GM21381 (cell line): ENCODE data around the gene HCFC1R1.
"Not testable (repeated sequence)": the region's sequence is repeated elsewhere in the genome, so short reads cannot be mapped to it uniquely, and the experiment has no call there.

Experiments used
- ATAC-seq: cut with Tn5 transposase; IDR thresholded peaks from one replicate; pipeline ENCODE4 v1.9.1; 2021; ENCODE audit warnings: mild to moderate bottlenecking, moderate library complexity; ENCODE audit not compliant: unreplicated experiment

Gene HCFC1R1

DNA sequence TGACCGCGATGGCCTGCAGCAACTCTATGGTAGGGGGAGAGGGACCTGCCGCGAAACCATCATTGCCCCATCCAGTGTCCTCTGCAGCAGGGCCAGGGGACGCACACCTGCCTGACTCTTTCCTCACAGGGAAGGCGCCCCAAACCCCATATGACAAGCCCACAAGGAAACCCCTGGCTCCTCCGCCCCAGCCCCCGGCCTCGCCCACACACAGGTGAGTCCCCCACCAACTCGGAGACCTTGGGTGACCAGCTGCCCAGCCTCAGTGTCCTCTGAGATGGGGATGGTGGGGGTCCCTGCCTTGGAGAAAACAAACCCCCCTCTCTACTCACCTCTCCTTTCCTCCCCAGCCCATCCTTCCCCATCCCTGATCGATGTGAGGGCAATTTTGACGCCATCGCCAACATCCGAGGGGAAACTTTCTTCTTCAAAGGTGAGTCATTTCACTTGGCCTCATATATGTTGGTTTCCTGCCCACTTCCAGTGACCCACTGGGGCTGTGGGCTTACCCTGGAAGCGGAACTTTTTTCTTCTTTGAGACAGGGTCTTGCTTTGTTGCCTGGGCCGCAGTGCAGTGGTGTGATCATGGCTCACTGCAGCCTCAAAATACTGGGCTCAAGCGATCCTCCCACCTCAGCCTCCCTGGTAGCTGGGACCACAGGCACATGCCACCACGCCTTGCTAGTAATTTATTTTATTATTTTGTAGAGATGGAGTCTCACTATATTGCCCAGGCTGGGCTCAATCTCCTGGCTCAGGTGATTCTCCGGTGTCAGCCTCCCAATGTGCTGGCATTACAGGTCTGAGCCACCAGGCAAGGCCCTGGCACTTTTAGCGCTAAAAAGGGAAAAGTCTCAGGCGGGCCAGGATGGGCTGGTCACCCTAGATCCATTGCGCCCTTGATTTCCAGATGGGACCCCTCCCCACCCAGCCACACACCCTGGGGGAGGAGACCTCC, 33.7 kb upstream of the HCFC1R1 start:
- no peak for ATAC-seq

GRCh38 chr16:3056336-3057180, 32.8 kb upstream of the HCFC1R1 start:
- ATAC-seq: no peak

DNA sequence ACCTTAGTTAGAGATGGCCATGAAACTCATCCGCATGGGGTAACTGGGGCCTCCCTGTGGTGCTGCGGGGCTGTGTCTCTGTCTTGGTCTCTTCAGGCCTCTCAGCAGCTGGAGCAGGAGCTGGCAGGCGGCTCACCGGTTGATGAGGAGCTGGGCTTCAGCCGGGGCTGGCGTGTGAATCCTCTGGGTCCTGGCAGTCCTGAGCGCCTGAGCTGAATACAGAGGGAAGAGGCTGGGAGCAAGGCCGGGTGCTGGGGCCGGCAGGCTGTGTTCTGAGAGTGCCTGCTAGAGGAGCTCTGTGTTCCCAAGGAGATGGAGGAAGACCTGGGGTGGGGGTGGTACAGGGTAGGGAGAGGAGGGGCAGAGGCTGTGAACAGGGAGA, 32.0 kb upstream of the HCFC1R1 start:
- not testable (repeated sequence) for ATAC-seq

GRCh38 chr16:3054965-3055733, 31.4 kb upstream of the HCFC1R1 start:
- ATAC-seq: no peak

- ATAC-seq: not testable (repeated sequence)
These were observed 29.6 kb upstream of the HCFC1R1 start for GRCh38 chr16:3053330-3053710.

GRCh38 chr16:3052571-3053329, 29.0 kb upstream of the HCFC1R1 start:
- ATAC-seq: not testable (repeated sequence)

- no peak for ATAC-seq
These were observed 27.8 kb upstream of the HCFC1R1 start for GRCh38 chr16:3051494-3051893.

GRCh38 chr16:3051009-3051408, 27.3 kb upstream of the HCFC1R1 start:
- no peak for ATAC-seq

DNA sequence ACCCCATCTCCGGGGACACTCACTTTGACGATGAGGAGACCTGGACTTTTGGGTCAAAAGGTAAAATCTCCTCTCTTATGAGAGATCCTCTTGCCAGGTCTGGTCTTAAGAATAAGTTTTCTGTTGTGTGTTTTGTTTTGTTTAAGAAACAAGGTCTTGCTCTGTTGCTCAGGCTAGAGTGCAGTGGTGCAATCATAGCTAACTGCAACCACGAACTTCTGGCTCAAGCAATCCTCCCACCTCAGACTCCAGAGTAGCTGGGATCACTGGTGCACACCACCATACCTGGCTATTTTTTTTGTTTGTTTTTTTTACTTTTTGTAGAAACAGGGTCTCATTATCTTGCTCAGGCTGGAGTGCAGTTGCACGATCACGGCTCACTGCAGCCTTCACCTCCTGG, 26.7 kb upstream of the HCFC1R1 start:
- ATAC-seq: no peak

- ATAC-seq: no peak
These were observed 26.3 kb upstream of the HCFC1R1 start for GRCh38 chr16:3049921-3050481.

- ATAC-seq: no peak
These were observed 23.6 kb upstream of the HCFC1R1 start for GRCh38 chr16:3047387-3047720.

DNA sequence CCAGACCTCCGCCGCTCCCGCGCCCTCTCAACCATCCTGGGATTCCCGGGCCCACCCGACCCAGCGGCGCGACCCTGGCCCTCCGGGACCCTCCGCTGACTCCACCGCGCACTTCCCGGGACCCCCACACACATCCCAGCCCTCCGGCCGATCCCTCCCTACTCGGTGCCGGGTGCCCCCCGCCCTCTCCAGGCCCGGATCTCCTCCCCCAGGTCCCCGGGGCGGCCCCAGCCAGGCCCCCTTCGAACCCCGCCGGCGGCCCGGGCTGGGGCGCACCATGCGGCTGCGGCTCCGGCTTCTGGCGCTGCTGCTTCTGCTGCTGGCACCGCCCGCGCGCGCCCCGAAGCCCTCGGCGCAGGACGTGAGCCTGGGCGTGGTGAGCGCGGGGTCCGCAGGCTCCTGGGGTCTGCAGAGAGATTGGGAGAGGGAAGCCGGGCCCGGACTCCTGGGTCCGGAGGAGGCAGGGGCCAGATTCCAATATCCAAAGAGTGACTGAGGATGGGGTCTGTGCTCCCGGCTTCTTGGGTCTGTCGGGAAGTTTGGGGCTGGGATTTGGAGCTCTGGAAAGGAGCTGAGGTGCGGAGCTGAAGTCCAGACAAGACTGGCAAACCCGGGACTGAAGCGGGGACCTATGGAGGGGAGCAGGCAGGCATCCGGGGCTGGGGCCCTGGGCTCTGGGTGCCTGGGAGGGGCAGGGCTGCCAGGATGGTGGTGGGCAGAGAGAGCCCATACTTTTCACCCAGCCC, 23.1 kb upstream of the HCFC1R1 start:
- no peak for ATAC-seq

DNA sequence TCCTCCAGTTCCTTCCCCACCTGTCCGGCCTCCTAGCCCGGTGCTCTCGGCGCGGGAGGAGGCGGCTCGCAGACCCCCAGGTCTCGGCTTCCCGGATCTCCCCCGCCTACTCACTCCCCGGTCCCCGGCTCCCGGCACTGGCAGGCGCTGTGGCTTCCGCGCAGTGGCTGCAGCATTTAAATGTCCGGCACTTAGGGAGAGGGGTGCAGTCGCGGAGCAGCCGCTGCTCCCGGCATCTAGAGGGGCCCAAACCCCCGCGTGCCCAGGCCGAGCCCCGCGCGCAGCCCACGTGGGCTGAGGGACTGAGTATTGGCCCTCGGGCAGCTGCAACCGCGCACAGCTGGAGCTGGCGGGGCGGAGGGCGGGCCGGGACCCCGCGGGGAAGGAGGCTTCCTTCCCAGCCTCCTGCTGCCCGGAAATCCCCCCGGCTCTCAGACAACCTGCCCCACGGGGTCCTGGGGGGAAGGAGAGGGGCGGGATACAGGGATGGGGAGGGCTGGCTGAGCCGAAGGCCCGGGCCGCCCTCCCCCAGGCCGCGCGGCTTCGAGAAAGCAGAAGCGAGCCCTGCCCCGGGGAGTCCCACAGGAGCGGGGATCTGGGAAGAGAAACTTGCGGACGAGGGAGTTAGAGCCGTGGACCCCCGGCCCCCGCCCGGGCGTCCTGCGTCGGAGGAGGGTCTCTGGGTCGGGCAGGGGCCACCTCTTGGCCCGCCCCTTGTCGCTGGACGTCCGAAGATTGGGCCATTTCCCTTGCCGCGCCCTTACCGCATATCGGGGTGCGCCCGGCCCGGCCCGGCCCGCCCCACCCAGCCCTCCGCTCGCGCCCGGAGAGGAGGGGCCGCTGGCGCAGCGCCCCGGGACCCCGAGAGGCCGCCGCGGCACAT, 22.3 kb upstream of the HCFC1R1 start, which contains the start of gene MMP25:
Gene MMP25 (plus strand): TSS at position 804 of the 883 bp plus-strand sequence. CDS start 357 bp downstream, outside the sequence.
- ATAC-seq: no peak

GRCh38 chr16:3044708-3045107, 21.0 kb upstream of the HCFC1R1 start:
- no peak for ATAC-seq

GRCh38 chr16:3042376-3042775, 18.6 kb upstream of the HCFC1R1 start:
- no peak for ATAC-seq

DNA sequence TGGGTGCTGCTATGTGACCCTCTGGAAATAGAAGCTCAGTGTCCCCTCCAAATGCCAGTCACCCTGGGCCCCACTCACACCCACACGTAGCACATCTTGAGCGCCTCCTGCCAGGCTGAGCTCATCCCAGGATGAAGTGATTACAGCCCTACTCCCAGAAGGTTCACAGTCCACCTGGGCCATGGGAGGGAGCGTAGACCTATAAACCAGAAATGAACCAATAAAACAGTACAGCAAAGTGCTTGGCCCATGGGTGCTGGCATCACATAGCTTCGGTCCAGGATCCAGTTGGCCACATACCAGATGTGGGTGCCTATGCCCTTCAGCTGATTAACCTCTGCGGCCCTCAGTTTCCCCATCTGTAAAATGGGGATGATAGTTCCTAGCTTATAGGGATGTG, 15.2 kb upstream of the HCFC1R1 start:
- no peak for ATAC-seq

- ATAC-seq: no peak
These were observed 14.5 kb upstream of the HCFC1R1 start for GRCh38 chr16:3038256-3038655.

DNA sequence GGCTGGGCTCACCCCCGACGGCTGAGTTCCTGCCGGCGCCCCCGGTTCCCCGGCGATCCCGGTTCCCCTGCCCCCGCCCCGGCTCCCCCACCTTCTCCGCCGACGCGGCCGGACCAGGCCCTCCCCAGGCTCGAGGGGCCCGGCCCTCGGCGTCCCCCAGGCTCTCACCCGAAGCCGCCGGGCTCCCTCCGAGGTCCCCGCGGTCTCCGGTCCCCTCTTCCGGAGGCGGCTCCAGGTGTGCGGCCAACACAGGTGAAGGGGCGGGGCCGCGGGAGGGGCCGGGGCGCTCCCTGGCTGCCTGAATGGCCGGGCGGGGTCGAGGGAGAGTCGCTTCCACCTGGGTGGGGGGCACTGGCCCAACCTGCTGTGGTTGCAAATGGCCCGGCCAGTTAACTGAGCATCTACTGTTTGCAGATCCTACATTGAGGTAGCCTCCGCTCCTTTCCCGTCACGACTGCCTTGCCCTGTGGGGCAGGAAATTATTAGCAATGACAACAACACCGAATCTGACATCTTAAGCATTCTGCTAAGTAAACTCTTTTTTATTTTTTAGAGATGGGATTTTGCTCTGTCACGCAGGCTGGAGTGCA, 13.1 kb upstream of the HCFC1R1 start, which contains the start of gene BICDL2:
Gene BICDL2 (minus strand): TSS at position 219 of the 590 bp plus-strand sequence. CDS start 1,448 bp downstream, outside the sequence.
- no peak for ATAC-seq
